Ishikawa (cell line): ENCODE results near the gene AGMO.

ENCODE experiments used
- CEBPB ChIP-seq: IDR thresholded peaks from 2 replicates; pipeline ENCODE4 v1.6.1; 2012
- CREB1 ChIP-seq: IDR thresholded peaks from 2 replicates; pipeline ENCODE4 v1.6.1; 2012; ENCODE audit warnings: low read depth
- EGR1 ChIP-seq: IDR thresholded peaks from 2 replicates; pipeline ENCODE4 v1.6.1; 2012
- EP300 ChIP-seq: IDR thresholded peaks from 2 replicates; pipeline ENCODE4 v1.6.1; 2012; ENCODE audit warnings: borderline replicate concordance
- FOXM1 ChIP-seq: IDR thresholded peaks from 2 replicates; pipeline ENCODE4 v1.6.1; 2012; ENCODE audit warnings: low read depth, borderline replicate concordance
- MAX ChIP-seq: IDR thresholded peaks from 2 replicates; pipeline ENCODE4 v1.6.1; 2012
- NFIC ChIP-seq: IDR thresholded peaks from 2 replicates; pipeline ENCODE4 v1.6.1; 2012
- RAD21 ChIP-seq: IDR thresholded peaks from 2 replicates; pipeline ENCODE4 v1.6.1; 2012; ENCODE audit warnings: low read depth
- REST ChIP-seq: IDR thresholded peaks from 2 replicates; pipeline ENCODE4 v1.6.1; 2012; ENCODE audit warnings: low read depth, mild to moderate bottlenecking
- TAF1 ChIP-seq: IDR thresholded peaks from 2 replicates; pipeline ENCODE4 v1.6.1; 2012; ENCODE audit warnings: low read depth, mild to moderate bottlenecking
- TCF12 ChIP-seq: IDR thresholded peaks from 2 replicates; pipeline ENCODE4 v1.6.1; 2012; ENCODE audit warnings: low read depth
- TEAD4 ChIP-seq: IDR thresholded peaks from 2 replicates; pipeline ENCODE4 v1.6.1; 2012
- USF1 ChIP-seq: IDR thresholded peaks from 2 replicates; pipeline ENCODE4 v1.6.1; 2012
- YY1 ChIP-seq: IDR thresholded peaks from 2 replicates; pipeline ENCODE4 v1.6.1; 2012; ENCODE audit warnings: low read depth
- ZBTB7A ChIP-seq: IDR thresholded peaks from 2 replicates; pipeline ENCODE4 v1.6.1; 2012; ENCODE audit warnings: low read depth

AGMO gene

GRCh38 chr7:15334536-15335263 is 227.1 kb downstream of the AGMO start:
- TF ChIP-seq TEAD4 = no peak

GRCh38 chr7:15332956-15333355 is 228.9 kb downstream of the AGMO start:
- TF ChIP-seq CEBPB (no peak), CREB1 (no peak), YY1 (no peak), NFIC (no peak), EGR1 (no peak), REST (no peak), MAX (no peak), FOXM1 (no peak), USF1 (no peak), EP300 (no peak), RAD21 (no peak), TAF1 (no peak)

- TF ChIP-seq YY1 (no peak), CEBPB (no peak), ZBTB7A (no peak), REST (no peak), MAX (no peak), TAF1 (no peak), TCF12 (no peak), TEAD4 (no peak), EGR1 (no peak), NFIC (no peak), EP300 (no peak), CREB1 (no peak), USF1 (no peak), FOXM1 (no peak)
These were observed 230.9 kb downstream of the AGMO start for GRCh38 chr7:15330943-15331342.

- TF ChIP-seq TCF12 = no peak
- no peak for TF ChIP-seq MAX
- TF ChIP-seq YY1 = no peak
- no peak for TF ChIP-seq USF1
- no peak for TF ChIP-seq CREB1
- TF ChIP-seq TAF1 = no peak
- TF ChIP-seq ZBTB7A = no peak
- no peak for TF ChIP-seq FOXM1
- TF ChIP-seq TEAD4 = no peak
- TF ChIP-seq NFIC = no peak
- no peak for TF ChIP-seq RAD21
- no peak for TF ChIP-seq EP300
- TF ChIP-seq CEBPB = no peak
- no peak for TF ChIP-seq REST
These were observed 234.8 kb downstream of the AGMO start for GRCh38 chr7:15327001-15327400.
